Brain microvascular endothelial cell (primary cell): Measurements from ENCODE around the gene CCNI2.
A peak's percentile ranks its signal among the peaks of the same experiment; 100 is the strongest.

ENCODE experiments used
- DNase-seq: peaks from one replicate; pipeline ENCODE4 v3.0.0-alpha.2; 2020
- H3K27ac ChIP-seq: fragments of 250-450 bp; sonication (Bioruptor Pico); 2 replicates; pipeline ENCODE4 v1.5.1; 2020; ENCODE audit warnings: mild to moderate bottlenecking, moderate library complexity
- H3K27me3 ChIP-seq: fragments of 250-450 bp; sonication (Bioruptor Pico); replicated peaks from 2 replicates; pipeline ENCODE4 v1.5.1; 2020; ENCODE audit warnings: mild to moderate bottlenecking
- H3K36me3 ChIP-seq: fragments of 250-450 bp; sonication (Bioruptor Pico); replicated peaks from 2 replicates; pipeline ENCODE4 v1.5.1; 2020; ENCODE audit warnings: mild to moderate bottlenecking
- H3K4me3 ChIP-seq: 2 replicates; pipeline ENCODE4 v1.5.1; 2011; ENCODE audit warnings: low read depth, mild to moderate bottlenecking, control low read depth, low read length, moderate library complexity
- CTCF ChIP-seq: IDR thresholded peaks from 2 replicates; pipeline ENCODE4 v1.5.1; 2011; ENCODE audit warnings: low read depth, mild to moderate bottlenecking, moderate library complexity, low read length, control low read depth, inconsistent platforms; ENCODE audit errors: missing control alignments
- in situ Hi-C: cut with HindIII; loops from 2 replicates; pipeline ENCODE4 v1.10.0; 2017; ENCODE audit warnings: low sequenced_read_pairs, low pct_ligation_motif_present

Gene CCNI2

GRCh38 chr5:132725745-132726144 is 21.5 kb upstream of the CCNI2 start:
- in situ Hi-C loops = no loop called here
- TF ChIP-seq CTCF = no peak
- H3K27me3 ChIP-seq = no peaks in the 10 kb centered on the region
- H3K36me3 ChIP-seq = no peaks in the 10 kb centered on the region
- no peak for DNase-seq
- no peak overlapping the region for H3K27ac ChIP-seq
- H3K4me3 ChIP-seq = no peak overlapping the region

- in situ Hi-C loops = no loop called here
- DNase-seq = no peak
- H3K4me3 ChIP-seq = no peak overlapping the region
- H3K27me3 ChIP-seq = no peaks in the 10 kb centered on the region
- no peak overlapping the region for H3K27ac ChIP-seq
- no peak for TF ChIP-seq CTCF
- H3K36me3 ChIP-seq = peaks cover 2% of the 10 kb centered on the region
These were observed 17.3 kb upstream of the CCNI2 start for GRCh38 chr5:132729896-132730295.

- no peak overlapping the region for H3K27ac ChIP-seq
These were observed 13.6 kb upstream of the CCNI2 start for GRCh38 chr5:132733499-132734148.

GRCh38 chr5:132734687-132735086 is 12.5 kb upstream of the CCNI2 start:
- in situ Hi-C loops = no loop called here
- TF ChIP-seq CTCF = no peak
- H3K4me3 ChIP-seq = no peak overlapping the region
- H3K27ac ChIP-seq = no peak overlapping the region
- DNase-seq = no peak
- peaks cover 2% of the 10 kb centered on the region for H3K36me3 ChIP-seq
- H3K27me3 ChIP-seq = no peaks in the 10 kb centered on the region

More at GRCh38 chr5:132733499-132734148, 13.6 kb upstream of the CCNI2 start:
- in situ Hi-C loops = no loop called here
- TF ChIP-seq CTCF = no peak
- no peak for DNase-seq
- Histone ChIP-seq H3K27me3 (no peaks in the 10 kb centered on the region), H3K4me3 (no peak overlapping the region), H3K36me3 (peaks cover 2% of the 10 kb centered on the region)

GRCh38 chr5:132736853-132737833 is 10.1 kb upstream of the CCNI2 start, which contains the start of gene KIF3A:
TSS of gene KIF3A (minus strand) at chr5:132737546. CDS start at chr5:132737419, 127 bp downstream.
- in situ Hi-C loops = no loop called here
- no peak for TF ChIP-seq CTCF
- peak within 1 kb of the TSS; percentile 40 for H3K27ac ChIP-seq
- H3K36me3 ChIP-seq = peaks cover 2% of the 10 kb centered on the region
- DNase-seq = peak; percentile 95
- H3K4me3 ChIP-seq = peak within 1 kb of the TSS; percentile 95
- no peaks in the 10 kb centered on the region for H3K27me3 ChIP-seq
